Neural progenitor cell (in vitro differentiated cells): ENCODE data around the gene HDAC4.

Source experiments
- EZH2 ChIP-seq: fragments of 200-600 bp; sonication (generic); IDR thresholded peaks from 2 replicates; pipeline ENCODE4 v1.6.1; 2017; ENCODE audit warnings: antibody characterized with exemption, mild to moderate bottlenecking, moderate library complexity
- TF ChIP-seq, protein P1 (sequence below): fragments of 200-600 bp; sonication (generic); IDR thresholded peaks from 2 replicates; pipeline ENCODE4 v1.5.1; 2017; ENCODE audit warnings: antibody characterized with exemption, mild to moderate bottlenecking

DNA sequence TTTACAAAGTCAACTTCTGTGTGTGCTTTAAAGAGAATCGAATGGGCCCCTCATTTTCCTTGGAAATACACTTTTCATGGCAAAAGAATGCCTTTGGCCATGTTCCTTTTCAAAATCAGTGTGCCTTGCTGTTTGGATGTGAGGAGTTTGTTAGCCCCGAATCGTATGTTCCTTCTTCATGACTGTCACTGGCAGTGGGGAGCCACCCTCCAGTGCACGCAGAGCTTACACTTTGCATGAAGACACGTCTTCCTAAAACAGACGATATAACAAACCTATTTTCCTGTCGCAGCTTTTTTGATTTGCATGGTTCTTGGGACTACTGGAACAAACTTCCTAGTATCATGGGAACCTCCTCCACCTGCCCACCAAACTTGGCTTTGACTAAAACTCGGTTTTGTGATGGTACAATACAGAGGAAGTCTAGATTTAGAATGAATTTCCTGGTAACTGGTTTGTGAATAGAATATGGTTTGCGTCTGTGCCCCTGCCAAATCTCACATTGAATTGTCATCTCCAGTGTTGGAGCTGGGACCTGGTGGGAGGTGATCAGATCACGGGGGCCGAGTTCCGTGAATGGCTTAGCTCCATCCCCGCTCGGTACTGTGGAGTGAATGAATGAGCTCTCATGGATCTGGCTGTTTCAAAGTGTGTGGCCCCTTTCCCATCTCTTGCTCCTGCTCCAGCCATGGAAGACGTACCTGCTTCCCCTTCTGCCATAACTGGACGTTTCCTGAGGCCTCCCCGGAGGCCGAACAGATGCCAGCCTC, 358.1 kb downstream of the HDAC4 start:
- TF ChIP-seq, protein P1, sequence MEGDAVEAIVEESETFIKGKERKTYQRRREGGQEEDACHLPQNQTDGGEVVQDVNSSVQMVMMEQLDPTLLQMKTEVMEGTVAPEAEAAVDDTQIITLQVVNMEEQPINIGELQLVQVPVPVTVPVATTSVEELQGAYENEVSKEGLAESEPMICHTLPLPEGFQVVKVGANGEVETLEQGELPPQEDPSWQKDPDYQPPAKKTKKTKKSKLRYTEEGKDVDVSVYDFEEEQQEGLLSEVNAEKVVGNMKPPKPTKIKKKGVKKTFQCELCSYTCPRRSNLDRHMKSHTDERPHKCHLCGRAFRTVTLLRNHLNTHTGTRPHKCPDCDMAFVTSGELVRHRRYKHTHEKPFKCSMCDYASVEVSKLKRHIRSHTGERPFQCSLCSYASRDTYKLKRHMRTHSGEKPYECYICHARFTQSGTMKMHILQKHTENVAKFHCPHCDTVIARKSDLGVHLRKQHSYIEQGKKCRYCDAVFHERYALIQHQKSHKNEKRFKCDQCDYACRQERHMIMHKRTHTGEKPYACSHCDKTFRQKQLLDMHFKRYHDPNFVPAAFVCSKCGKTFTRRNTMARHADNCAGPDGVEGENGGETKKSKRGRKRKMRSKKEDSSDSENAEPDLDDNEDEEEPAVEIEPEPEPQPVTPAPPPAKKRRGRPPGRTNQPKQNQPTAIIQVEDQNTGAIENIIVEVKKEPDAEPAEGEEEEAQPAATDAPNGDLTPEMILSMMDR = no peak
- no peak for TF ChIP-seq EZH2
